ENCODE measurements around the gene STAG1.
"Not testable (repeated sequence)": the region's sequence is repeated elsewhere in the genome, so short reads cannot be mapped to it uniquely, and the experiment has no call there.

Gene STAG1

DNA sequence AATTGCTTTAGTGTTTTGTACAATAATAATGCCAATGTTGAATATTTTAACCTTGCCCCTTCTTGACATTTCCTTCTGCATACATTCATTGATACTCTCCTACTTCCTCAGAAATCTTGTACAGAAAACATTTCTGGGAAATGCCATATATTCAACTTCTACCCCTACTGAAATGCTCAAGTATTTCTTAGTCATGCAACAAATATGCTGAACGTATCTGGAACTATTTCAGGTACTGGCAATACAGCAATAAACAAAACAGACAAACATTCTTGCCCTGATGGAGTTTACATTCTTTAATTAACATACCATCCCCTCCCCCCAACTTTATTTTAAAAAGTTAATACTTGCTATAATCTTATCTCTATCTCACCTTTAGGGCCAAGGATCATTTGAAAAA lies 147.2 kb downstream of the STAG1 start:
- Histone ChIP-seq H3K9ac (ENCODE audit: low read length in 2 of 2) (no peak overlapping the region), H3K4me3 (ENCODE audit: low read length in 2 of 2) (no peak overlapping the region), H3K36me3 (ENCODE audit: control insufficient read depth in 2 of 2, insufficient read depth in 2 of 2, low read length in 2 of 2) (peaks cover 0 to 3% of the 10 kb centered on the region in 2 donors), H3K27me3 (ENCODE audit: control insufficient read depth in 1 of 2, insufficient read depth in 2 of 2, low read length in 2 of 2) (no peaks in the 10 kb centered on the region), H3K9me3 (ENCODE audit: control insufficient read depth in 2 of 2, low read length in 2 of 2) (no peaks in the 10 kb centered on the region), H3K27ac (ENCODE audit: low read length) (no peak overlapping the region), H3K4me1 (ENCODE audit: control insufficient read depth, insufficient read depth, low read length) (no peaks in the 10 kb centered on the region)

DNA sequence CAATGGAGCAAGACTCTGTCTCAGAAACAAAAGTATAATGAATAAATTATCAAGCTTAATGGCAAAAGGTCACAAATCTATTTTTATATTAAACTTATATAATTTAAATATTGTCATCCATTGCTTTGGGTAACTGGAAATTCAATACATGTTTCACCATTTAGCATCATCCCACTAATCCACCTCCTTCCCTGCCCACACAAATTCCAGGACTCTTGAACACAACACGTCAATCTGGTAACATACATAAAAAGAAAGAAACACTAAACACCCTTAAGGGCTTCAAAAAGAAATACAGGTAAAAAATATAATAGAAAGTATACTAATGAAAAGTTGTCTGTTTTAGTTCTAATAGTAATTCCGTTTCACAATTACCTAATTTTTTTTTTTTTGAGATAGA lies 149.4 kb downstream of the STAG1 start:
- Histone ChIP-seq H3K9me3 (ENCODE audit: control insufficient read depth in 2 of 2, low read length in 2 of 2) (no peaks in the 10 kb centered on the region), H3K4me1 (ENCODE audit: control insufficient read depth, insufficient read depth, low read length) (no peaks in the 10 kb centered on the region), H3K27me3 (ENCODE audit: control insufficient read depth in 1 of 2, insufficient read depth in 2 of 2, low read length in 2 of 2) (no peaks in the 10 kb centered on the region), H3K36me3 (ENCODE audit: control insufficient read depth in 2 of 2, insufficient read depth in 2 of 2, low read length in 2 of 2) (peaks cover 0 to 3% of the 10 kb centered on the region in 2 donors), H3K9ac (ENCODE audit: low read length in 2 of 2) (no peak overlapping the region), H3K27ac (ENCODE audit: low read length) (no peak overlapping the region), H3K4me3 (ENCODE audit: low read length in 2 of 2) (no peak overlapping the region)

DNA sequence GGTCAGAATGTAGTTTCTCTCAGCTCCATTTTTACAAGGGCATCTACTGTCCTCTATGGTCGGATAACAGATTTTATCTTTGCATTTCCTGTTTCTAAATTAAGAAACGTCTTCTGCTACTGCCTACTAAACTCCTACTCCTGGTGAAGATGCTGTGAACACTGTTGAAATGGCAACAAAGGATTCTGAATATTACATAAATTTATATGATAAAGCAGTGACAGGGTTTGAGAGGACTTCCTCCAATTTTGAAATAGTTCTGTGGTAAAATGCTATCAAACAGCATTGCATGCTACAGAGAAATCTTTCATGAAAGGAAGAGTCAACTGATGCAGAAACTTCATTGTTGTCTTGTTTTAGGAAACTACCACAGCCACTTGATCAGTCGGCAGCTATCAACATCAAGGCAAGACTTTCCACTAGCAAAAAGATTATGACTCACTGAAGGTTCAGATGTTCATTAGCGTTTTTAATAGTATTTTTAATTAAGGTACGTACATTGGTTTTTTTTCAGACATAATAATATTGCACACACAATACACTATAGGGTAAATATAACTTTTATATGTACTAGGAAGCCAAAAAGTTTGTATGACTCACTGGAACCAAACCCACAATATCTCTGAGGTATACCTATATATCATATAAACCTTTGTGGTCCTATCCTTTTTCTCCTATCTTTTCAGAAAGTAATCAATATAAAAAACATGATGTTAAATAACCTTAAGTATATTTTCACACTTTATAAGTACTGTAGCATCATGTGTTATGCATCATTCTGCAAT lies 156.1 kb downstream of the STAG1 start:
- Histone ChIP-seq H3K27ac (ENCODE audit: low read length) (no peak overlapping the region), H3K4me1 (ENCODE audit: control insufficient read depth, insufficient read depth, low read length) (no peaks in the 10 kb centered on the region), H3K27me3 (ENCODE audit: control insufficient read depth in 1 of 2, insufficient read depth in 2 of 2, low read length in 2 of 2) (no peaks in the 10 kb centered on the region), H3K4me3 (ENCODE audit: low read length in 2 of 2) (no peak overlapping the region), H3K9ac (ENCODE audit: low read length in 2 of 2) (no peak overlapping the region), H3K9me3 (ENCODE audit: control insufficient read depth in 2 of 2, low read length in 2 of 2) (no peaks in the 10 kb centered on the region), H3K36me3 (ENCODE audit: control insufficient read depth in 2 of 2, insufficient read depth in 2 of 2, low read length in 2 of 2) (no peaks in the 10 kb centered on the region)

DNA sequence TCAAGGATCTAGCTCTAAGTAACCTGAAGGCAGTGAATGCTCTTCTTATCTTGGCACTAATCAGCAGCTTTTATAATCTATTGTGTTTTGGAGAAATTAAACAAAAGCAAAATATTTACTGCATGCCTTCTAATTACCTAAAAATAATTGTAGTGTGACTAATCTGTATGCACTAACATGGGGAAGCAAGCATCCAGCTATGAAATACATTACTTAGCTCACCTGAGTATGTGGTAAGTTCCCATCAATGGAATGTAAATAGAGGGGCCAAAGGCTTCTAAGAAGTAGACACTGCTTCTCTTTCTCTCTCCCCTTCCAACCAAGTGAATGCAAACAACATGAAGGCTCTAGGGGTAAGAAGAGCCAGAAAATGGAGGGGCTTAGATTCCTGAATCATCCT lies 165.6 kb downstream of the STAG1 start:
- H3K36me3 ChIP-seq (ENCODE audit: control insufficient read depth in 2 of 2, insufficient read depth in 2 of 2, low read length in 2 of 2) = no peaks in the 10 kb centered on the region
- no peaks in the 10 kb centered on the region for H3K9me3 ChIP-seq (ENCODE audit: control insufficient read depth in 2 of 2, low read length in 2 of 2)
- H3K27ac ChIP-seq (ENCODE audit: low read length) = no peak overlapping the region
- H3K27me3 ChIP-seq (ENCODE audit: control insufficient read depth in 1 of 2, insufficient read depth in 2 of 2, low read length in 2 of 2) = no peaks in the 10 kb centered on the region
- no peak overlapping the region for H3K9ac ChIP-seq (ENCODE audit: low read length in 2 of 2)
- H3K4me1 ChIP-seq (ENCODE audit: control insufficient read depth, insufficient read depth, low read length) = no peaks in the 10 kb centered on the region
- no peak overlapping the region for H3K4me3 ChIP-seq (ENCODE audit: low read length in 2 of 2)

DNA sequence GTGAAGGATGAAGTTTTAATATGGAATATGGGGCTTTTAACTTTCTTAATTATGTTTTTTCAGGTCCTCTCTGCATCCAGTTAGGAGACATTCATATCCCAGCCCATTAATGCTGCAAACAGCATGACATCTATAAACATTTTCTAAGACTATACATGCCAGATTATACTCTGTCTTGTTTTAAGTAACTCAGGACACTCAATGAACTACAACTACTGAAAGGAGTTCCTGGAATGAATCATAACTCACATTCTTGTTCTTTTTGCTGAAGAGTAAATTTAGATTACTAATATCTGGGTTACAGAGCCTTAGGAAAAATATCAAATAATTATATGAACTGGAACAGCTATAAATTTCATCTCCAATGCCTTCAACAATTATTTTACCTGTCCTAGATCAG lies 167.4 kb downstream of the STAG1 start:
- H3K27me3 ChIP-seq (ENCODE audit: control insufficient read depth in 1 of 2, insufficient read depth in 2 of 2, low read length in 2 of 2) = no peaks in the 10 kb centered on the region
- no peak overlapping the region for H3K9ac ChIP-seq (ENCODE audit: low read length in 2 of 2)
- H3K36me3 ChIP-seq (ENCODE audit: control insufficient read depth in 2 of 2, insufficient read depth in 2 of 2, low read length in 2 of 2) = no peaks in the 10 kb centered on the region
- no peak overlapping the region for H3K27ac ChIP-seq (ENCODE audit: low read length)
- no peak overlapping the region for H3K4me3 ChIP-seq (ENCODE audit: low read length in 2 of 2)
- no peaks in the 10 kb centered on the region for H3K9me3 ChIP-seq (ENCODE audit: control insufficient read depth in 2 of 2, low read length in 2 of 2)
- no peaks in the 10 kb centered on the region for H3K4me1 ChIP-seq (ENCODE audit: control insufficient read depth, insufficient read depth, low read length)

DNA sequence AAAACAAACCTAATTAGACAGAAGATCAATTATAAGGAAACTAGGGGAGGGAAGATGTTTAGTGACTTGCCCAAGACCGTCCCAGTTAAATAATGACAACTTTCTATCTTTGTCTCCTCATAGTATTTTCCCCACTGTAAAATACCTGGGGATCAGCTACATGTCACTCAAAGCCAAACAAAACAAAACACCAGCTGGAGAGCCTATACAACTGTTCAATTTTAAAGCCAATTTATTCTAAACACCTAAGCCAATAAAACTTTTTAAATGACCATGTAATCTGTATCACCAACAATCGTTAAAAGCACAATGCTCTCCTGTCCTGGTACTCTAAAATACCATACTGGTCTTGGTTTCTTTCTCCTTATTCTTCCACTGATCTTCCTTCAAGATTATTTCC lies 168.4 kb downstream of the STAG1 start:
- Histone ChIP-seq H3K4me3 (ENCODE audit: low read length in 2 of 2) (no peak overlapping the region), H3K4me1 (ENCODE audit: control insufficient read depth, insufficient read depth, low read length) (no peaks in the 10 kb centered on the region), H3K27me3 (ENCODE audit: control insufficient read depth in 1 of 2, insufficient read depth in 2 of 2, low read length in 2 of 2) (no peaks in the 10 kb centered on the region), H3K9me3 (ENCODE audit: control insufficient read depth in 2 of 2, low read length in 2 of 2) (no peaks in the 10 kb centered on the region), H3K9ac (ENCODE audit: low read length in 2 of 2) (no peak overlapping the region), H3K27ac (ENCODE audit: low read length) (no peak overlapping the region), H3K36me3 (ENCODE audit: control insufficient read depth in 2 of 2, insufficient read depth in 2 of 2, low read length in 2 of 2) (no peaks in the 10 kb centered on the region)

DNA sequence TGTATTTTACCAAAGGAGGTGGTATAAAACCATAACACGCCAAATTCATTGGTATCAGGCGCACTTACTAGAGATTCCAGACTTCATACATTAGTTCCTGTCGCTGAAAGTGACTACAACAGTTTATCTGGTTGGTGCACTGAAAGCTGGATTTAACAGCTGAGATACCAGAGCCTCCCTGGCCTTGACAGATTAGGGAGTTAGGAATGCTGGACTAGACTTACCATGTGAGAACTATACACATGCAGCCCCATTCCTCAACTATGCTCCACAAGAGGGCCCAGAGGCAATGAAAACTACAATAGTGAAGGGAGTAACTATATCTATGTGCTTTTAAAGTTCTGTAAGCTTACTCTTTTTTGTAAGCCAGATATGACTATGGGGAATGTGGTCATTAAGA lies 174.4 kb downstream of the STAG1 start:
- no peaks in the 10 kb centered on the region for H3K36me3 ChIP-seq (ENCODE audit: control insufficient read depth in 2 of 2, insufficient read depth in 2 of 2, low read length in 2 of 2)
- no peaks in the 10 kb centered on the region for H3K4me1 ChIP-seq (ENCODE audit: control insufficient read depth, insufficient read depth, low read length)
- H3K27ac ChIP-seq (ENCODE audit: low read length) = no peak overlapping the region
- no peak overlapping the region for H3K4me3 ChIP-seq (ENCODE audit: low read length in 2 of 2)
- H3K9ac ChIP-seq (ENCODE audit: low read length in 2 of 2) = no peak overlapping the region
- H3K9me3 ChIP-seq (ENCODE audit: control insufficient read depth in 2 of 2, low read length in 2 of 2) = no peaks in the 10 kb centered on the region
- H3K27me3 ChIP-seq (ENCODE audit: control insufficient read depth in 1 of 2, insufficient read depth in 2 of 2, low read length in 2 of 2) = no peaks in the 10 kb centered on the region

DNA sequence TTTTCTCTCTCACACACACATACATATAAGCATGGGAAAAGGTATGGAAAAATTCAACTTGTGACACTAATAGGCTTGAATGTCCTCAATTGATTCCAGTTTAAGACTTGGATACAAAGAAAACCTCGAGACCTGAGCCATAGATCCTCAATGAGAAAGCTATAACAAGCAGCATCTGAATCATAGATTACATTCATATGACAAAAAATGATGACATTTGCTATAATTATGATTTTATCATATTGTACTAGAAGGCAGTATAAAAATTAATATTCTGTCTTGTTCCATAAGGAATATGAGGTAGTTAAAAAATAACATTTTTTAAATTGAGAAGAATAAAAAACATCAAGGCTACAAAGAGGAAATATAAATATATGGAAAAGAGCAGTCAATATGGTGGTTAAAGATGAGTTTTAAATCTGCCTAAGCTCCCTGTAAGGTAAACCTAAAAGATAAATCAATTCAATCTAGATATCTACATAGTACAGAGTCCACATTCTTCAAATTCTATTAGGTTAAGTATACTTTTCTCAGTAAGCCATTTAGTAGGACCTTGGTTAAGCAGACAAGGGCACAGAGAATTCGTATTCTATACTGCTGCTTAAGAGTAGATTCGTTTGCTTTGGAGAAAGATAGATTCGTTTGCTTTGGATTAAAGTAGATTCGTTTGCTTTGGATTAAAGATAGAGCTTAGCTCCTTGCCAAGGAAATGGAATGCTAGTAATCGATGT lies 175.7 kb downstream of the STAG1 start:
- Histone ChIP-seq H3K9me3 (ENCODE audit: control insufficient read depth in 2 of 2, low read length in 2 of 2) (no peaks in the 10 kb centered on the region), H3K9ac (ENCODE audit: low read length in 2 of 2) (no peak overlapping the region), H3K27me3 (ENCODE audit: control insufficient read depth in 1 of 2, insufficient read depth in 2 of 2, low read length in 2 of 2) (no peaks in the 10 kb centered on the region), H3K27ac (ENCODE audit: low read length) (no peak overlapping the region), H3K4me3 (ENCODE audit: low read length in 2 of 2) (no peak overlapping the region), H3K36me3 (ENCODE audit: control insufficient read depth in 2 of 2, insufficient read depth in 2 of 2, low read length in 2 of 2) (no peaks in the 10 kb centered on the region), H3K4me1 (ENCODE audit: control insufficient read depth, insufficient read depth, low read length) (no peaks in the 10 kb centered on the region)

DNA sequence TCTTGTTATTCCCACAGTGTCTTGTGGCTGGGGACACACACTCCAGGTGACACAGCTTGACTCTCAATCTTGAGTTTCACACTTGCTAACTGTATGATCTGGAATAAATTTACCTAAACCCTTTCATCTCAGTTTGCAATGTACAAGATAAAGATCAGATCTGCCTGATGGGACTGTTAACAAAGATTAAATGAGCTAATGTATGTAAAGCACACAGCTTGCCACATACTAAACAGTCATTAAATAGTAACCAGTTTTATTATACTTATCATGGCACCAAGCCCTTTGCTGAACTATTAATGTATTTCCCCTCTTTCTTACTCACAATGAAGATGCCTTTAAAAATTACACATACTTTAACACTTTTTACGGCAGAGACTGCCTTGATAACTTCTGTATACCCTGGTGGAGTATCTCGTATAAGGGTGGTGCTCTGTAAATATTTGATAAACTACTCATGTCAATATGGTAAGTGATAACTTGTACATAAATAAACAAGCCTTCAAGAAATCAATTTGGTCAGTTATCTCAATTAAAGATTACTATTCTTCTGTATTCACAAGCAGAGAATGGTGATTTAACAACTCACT lies 184.5 kb downstream of the STAG1 start:
- Histone ChIP-seq H3K4me1 (ENCODE audit: control insufficient read depth, insufficient read depth, low read length) (no peaks in the 10 kb centered on the region), H3K9me3 (ENCODE audit: control insufficient read depth in 2 of 2, low read length in 2 of 2) (no peaks in the 10 kb centered on the region), H3K27ac (ENCODE audit: low read length) (no peak overlapping the region), H3K36me3 (ENCODE audit: control insufficient read depth in 2 of 2, insufficient read depth in 2 of 2, low read length in 2 of 2) (no peaks in the 10 kb centered on the region), H3K27me3 (ENCODE audit: control insufficient read depth in 1 of 2, insufficient read depth in 2 of 2, low read length in 2 of 2) (no peaks in the 10 kb centered on the region), H3K4me3 (ENCODE audit: low read length in 2 of 2) (no peak overlapping the region), H3K9ac (ENCODE audit: low read length in 2 of 2) (no peak overlapping the region)

DNA sequence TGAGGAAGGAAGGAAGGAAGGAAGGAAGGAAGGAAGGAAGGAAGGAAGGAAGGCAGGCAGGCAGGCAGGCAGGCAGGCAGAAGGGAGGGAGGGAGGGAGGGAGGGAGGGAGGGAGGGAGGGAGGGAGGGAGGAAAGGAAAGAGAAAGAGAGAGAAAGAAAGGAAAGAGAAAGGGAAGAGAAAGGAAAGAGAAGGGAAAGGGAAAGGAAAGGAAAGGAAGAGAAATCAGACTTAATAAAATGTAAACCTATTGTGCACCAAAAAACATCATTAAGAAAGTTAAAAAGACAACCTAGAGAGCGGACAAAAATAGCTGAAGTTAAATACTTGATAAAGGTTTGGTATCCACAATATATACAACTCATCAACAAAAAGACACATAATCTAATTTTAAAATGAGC lies 187.2 kb downstream of the STAG1 start:
- not testable (repeated sequence) for H3K4me3 ChIP-seq (ENCODE audit: low read length in 2 of 2); H3K36me3 ChIP-seq (ENCODE audit: control insufficient read depth in 2 of 2, insufficient read depth in 2 of 2, low read length in 2 of 2); H3K4me1 ChIP-seq (ENCODE audit: control insufficient read depth, insufficient read depth, low read length); H3K27ac ChIP-seq (ENCODE audit: low read length); H3K9ac ChIP-seq (ENCODE audit: low read length in 2 of 2); H3K9me3 ChIP-seq (ENCODE audit: control insufficient read depth in 2 of 2, low read length in 2 of 2); H3K27me3 ChIP-seq (ENCODE audit: control insufficient read depth in 1 of 2, insufficient read depth in 2 of 2, low read length in 2 of 2)

DNA sequence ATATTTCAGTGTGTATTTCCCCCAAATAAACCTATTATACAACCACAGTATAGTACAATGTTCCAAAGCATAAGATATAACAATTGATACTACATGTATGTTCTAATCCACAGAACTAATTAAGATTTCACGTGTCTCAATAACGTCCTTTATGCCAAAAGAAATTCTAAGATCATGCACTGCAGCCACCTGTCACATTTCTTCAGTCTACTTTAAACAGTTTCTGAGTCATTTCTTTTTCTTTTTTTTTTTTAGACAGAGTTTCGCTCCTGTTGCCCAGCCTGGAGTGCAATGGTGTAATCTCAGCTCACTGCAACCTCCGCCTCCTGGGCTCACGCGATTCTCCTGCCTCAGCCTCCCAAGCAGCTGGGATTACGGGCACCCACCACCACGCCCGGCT lies 190.2 kb downstream of the STAG1 start:
- H3K9ac ChIP-seq (ENCODE audit: low read length in 2 of 2) = no peak overlapping the region
- no peak overlapping the region for H3K27ac ChIP-seq (ENCODE audit: low read length)
- no peak overlapping the region for H3K4me3 ChIP-seq (ENCODE audit: low read length in 2 of 2)
- no peaks in the 10 kb centered on the region for H3K27me3 ChIP-seq (ENCODE audit: control insufficient read depth in 1 of 2, insufficient read depth in 2 of 2, low read length in 2 of 2)
- no peaks in the 10 kb centered on the region for H3K9me3 ChIP-seq (ENCODE audit: control insufficient read depth in 2 of 2, low read length in 2 of 2)
- H3K36me3 ChIP-seq (ENCODE audit: control insufficient read depth in 2 of 2, insufficient read depth in 2 of 2, low read length in 2 of 2) = no peaks in the 10 kb centered on the region
- no peaks in the 10 kb centered on the region for H3K4me1 ChIP-seq (ENCODE audit: control insufficient read depth, insufficient read depth, low read length)
